ENCODE data around the gene STUM. TPM values are rescaled to one million over a fixed set of nuclear protein-coding genes. Genes with fewer than 3 reads are reported as not detected.

The STUM gene
- total RNA-seq, 1 experiment from 2014 or later, result 0.11 TPM

- H3K79me2 ChIP-seq (ENCODE audit: insufficient read depth, low read length), result no peaks in the 10 kb centered on the region
- H3K9me3 Mint-ChIP-seq, result no peaks in the 10 kb centered on the region
- H2BK15ac ChIP-seq (ENCODE audit: low read depth, low read length), result no peak overlapping the region
- no peak for TF ChIP-seq CTCF (conservative IDR thresholded peaks at IDR 0.05)
- no peak overlapping the region for H2AFZ ChIP-seq (ENCODE audit: low read length)
- DNase-seq, result no peak
- H2BK12ac ChIP-seq (ENCODE audit: insufficient read length, low read depth, low read length), result no peak overlapping the region
- peaks cover 86% of the 10 kb centered on the region for H3K27me3 Mint-ChIP-seq (ENCODE audit: low read depth)
- no peak overlapping the region for H3K4ac ChIP-seq (ENCODE audit: low read depth, low read length)
- no peak overlapping the region for H3T11ph ChIP-seq (ENCODE audit: low read length)
- no peak overlapping the region for H2AK5ac ChIP-seq (ENCODE audit: insufficient read length, low read length)
- no peak overlapping the region for H4K91ac ChIP-seq (ENCODE audit: insufficient read length, low read depth, low read length)
- no peaks in the 10 kb centered on the region for H4K20me1 ChIP-seq (ENCODE audit: control insufficient read depth, insufficient read depth, insufficient read length)
- no peak overlapping the region for H3K23ac ChIP-seq (ENCODE audit: insufficient read length, low read depth, low read length)
- H3K27me3 ChIP-seq (ENCODE audit: insufficient read depth, low read length), result no peaks in the 10 kb centered on the region; the same call in 1 of the 2 replicates
- no peak overlapping the region for H3K18ac ChIP-seq (ENCODE audit: insufficient read length, low read depth, low read length)
- H3K14ac ChIP-seq (ENCODE audit: insufficient read depth, low read length), result no peak overlapping the region
- H3K56ac ChIP-seq (ENCODE audit: insufficient read length, low read depth, low read length), result no peak overlapping the region
- no peaks in the 10 kb centered on the region; a peak in 1 of 7 replicates for H3K36me3 Mint-ChIP-seq (ENCODE audit: insufficient read depth in 1 of 3, low read depth in 3 of 3)
- H3K4me1 Mint-ChIP-seq, result peaks cover 19 to 22% of the 10 kb centered on the region in 2 experiments
- no peak overlapping the region for H4K8ac ChIP-seq (replicated peaks; ENCODE audit: insufficient read length, low read depth, low read length)
- no peak overlapping the region for H3K4me3 Mint-ChIP-seq
- H3K9ac ChIP-seq (ENCODE audit: extremely low read depth, insufficient read length, low read length), result no peak overlapping the region
- no CpG with 5 or more reads among the region's 1 CpG for WGBS (ENCODE audit: extremely low coverage, insufficient read length, low lambda C conversion rate)
- H3K9me3 ChIP-seq (ENCODE audit: control insufficient read depth, low read depth, low read length), result no peaks in the 10 kb centered on the region
- no peak overlapping the region for H3K27ac ChIP-seq (ENCODE audit: insufficient read length, low read depth, low read length)
- H2BK5ac ChIP-seq (ENCODE audit: insufficient read length, low read length), result no peak overlapping the region
- no peak overlapping the region for H3K4me2 ChIP-seq (ENCODE audit: insufficient read depth, insufficient read length, low read length)
- no peaks in the 10 kb centered on the region for H3K79me1 ChIP-seq (ENCODE audit: insufficient read depth, low read depth, low read length, poor library complexity, severe bottlenecking)
- H3K4me1 ChIP-seq (ENCODE audit: insufficient read depth, low read length), result peaks cover 14% of the 10 kb centered on the region; the same call in 1 of the 2 replicates
- no peaks in the 10 kb centered on the region for H3K23me2 ChIP-seq (ENCODE audit: insufficient read length, low read depth, low read length, poor library complexity, severe bottlenecking)
- H4K5ac ChIP-seq (ENCODE audit: insufficient read length, low read depth, low read length), result no peak overlapping the region
- H2BK120ac ChIP-seq (ENCODE audit: low read depth, low read length, poor library complexity, severe bottlenecking), result no peak overlapping the region
- no peak overlapping the region for H2BK20ac ChIP-seq (ENCODE audit: low read depth, low read length, poor library complexity, severe bottlenecking)
- no peak overlapping the region for H3K27ac Mint-ChIP-seq
Measured at GRCh38 chr1:226519135-226519534, 29.4 kb upstream of the STUM start.

Measured in H9 (cell line).